RPMI7951 (cell line): ENCODE measurements around the gene WDR76. TPM values are rescaled to one million over a fixed set of nuclear protein-coding genes. Genes with fewer than 3 reads are reported as not detected.
"Not testable (repeated sequence)": the region's sequence is repeated elsewhere in the genome, so short reads cannot be mapped to it uniquely, and the experiment has no call there.

Experiments used
- DNase-seq: peaks from one replicate; pipeline ENCODE4 v3.0.0-alpha.2; 2012; ENCODE audit warnings: low read depth
- total RNA-seq: library from RNA; depleted of rRNA; stranded (reverse); fragments of >200 nt; shearing (Covaris generic); gene quantifications from 2 replicates; pipeline ENCODE4 v1.2.3, GENCODE V29; 2014

WDR76 gene
- total RNA-seq, 1 experiment from 2014 or later: 58.3 TPM

DNA sequence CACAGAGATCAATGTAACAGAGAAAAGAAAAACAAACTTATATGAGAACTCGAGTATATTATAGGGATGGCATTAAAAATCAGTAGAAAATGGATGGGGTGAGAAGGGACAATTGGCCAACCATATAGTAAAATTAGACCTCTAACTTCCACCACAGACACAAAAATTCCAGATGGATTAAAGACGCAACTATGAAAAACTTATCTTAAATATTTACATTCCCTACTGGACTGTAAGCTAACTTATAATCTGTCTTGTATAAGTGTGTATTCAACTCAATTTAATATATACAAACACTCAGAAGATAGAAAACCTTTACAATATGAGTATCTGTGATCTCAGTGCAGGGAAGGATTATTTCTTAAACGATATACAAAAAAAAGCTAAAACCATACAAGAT, 5.3 kb upstream of the WDR76 start:
- DNase-seq: no peak

DNA sequence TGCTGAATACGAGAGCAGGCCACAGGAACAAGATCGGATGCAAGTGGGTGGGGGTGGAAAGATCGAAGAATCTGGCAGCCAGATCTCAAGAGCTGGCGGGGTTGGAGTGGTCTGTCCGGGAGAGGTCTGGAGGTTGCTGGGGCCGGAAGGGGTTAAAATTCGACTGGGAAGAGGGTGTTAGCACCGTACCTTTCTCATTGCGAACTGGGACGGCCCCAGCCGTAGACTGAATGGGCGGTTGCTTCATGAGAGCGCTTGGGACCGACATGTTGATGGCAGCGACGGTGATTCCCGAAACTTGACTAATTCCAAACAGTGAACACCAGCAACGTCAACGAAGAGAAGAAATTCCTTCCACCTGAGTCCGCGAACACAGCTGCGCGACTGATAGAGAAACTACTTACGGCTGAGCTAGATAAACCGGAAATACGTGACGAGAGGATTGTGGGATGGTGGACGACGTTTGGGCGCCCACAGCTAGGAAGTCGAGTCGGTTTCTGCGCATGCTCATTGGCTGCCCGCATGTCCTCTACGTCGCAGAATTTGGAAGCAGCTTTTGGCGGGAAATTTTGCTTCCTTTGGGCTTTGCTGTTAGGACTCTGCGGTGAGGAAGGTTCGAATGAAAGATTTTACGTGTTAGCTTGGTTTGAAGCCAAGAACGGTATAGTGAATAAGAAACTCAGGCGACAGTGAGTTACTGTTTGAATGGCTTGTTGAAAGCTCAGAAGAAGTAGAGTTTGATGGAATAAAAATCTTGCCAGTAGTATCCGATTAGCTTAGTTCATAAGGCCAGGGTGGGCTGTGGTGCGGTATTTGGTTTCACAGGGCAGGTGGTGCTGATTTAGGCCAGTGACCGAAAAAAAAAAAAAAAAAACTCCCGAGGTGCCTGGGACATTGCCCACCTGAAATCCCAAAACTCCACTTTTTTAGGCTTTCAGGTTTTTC, 2.2 kb upstream of the WDR76 start, which contains the start of gene MFAP1:
MFAP1 (minus strand) TSS at position 389 of the 945 bp plus-strand sequence; CDS start at position 268, 121 bp downstream.
- DNase-seq: peak; percentile 98

DNA sequence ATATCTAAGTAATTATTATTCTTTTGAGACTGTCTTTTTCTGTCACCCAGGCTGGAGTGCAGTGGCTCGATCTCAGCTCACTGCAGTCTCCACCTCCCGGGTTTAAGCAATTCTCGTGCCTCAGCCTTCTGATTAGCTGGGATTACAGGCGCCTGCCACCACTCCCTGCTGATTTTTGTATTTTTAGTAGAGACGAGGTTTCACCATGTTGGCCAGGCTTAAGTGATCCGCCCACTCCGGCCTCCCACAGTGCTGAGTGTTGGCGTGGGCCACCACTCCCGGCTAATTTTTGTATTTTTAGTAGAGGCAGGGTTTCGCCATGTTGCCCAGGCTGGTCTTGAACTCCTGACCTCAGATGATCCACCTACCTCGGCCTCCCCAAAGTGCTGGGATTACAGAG, 1.5 kb upstream of the WDR76 start:
- DNase-seq: not testable (repeated sequence)

DNA sequence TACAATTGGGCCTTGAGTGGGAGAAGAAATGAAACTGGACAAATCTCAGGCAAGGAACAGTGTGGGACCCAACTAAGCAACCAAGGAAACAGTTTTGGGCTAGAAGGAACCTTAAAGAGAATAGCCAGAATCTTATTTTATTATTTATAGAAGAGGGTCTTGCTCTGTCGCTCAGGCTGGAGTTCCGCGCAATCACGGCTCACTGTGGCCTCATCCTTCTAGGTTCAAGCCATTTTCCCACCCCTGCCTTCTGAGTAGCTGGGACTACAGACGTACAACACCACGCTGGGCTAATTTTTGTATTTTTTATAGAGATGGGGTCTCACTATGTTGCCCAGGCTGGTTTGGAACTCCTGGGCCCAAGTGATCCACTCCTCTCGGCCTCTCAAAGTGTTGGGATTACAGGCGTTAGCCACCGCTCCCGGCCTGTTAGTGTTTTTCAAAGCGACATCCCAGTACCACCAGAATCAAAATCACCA, 734 bp upstream of the WDR76 start:
- no peak for DNase-seq

DNA sequence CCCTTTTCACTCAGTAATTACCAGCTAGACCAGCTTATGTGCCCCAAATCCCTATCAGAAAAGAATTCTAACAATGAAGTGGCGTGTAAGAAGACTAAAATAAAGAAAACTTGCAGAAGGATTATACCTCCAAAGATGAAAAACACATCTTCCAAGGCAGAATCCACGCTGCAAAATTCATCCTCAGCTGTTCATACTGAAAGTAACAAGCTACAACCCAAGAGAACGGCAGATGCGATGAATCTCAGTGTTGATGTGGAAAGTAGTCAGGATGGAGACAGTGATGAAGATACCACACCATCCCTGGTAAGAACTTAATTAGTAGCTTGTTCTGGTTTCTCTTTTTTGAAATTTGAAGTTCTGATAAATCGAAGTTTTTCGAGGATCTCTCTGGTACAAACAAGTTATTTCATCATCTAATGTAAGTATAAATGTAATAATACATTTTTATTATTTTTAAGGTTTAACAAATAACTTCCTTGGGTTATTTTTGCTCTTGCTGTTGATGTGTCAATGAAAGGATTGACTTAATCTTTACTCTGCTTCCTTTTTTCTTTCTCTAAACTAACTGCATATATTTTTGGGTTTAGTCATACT, 1.4 kb downstream of the WDR76 start:
- DNase-seq: peak; percentile 42

DNA sequence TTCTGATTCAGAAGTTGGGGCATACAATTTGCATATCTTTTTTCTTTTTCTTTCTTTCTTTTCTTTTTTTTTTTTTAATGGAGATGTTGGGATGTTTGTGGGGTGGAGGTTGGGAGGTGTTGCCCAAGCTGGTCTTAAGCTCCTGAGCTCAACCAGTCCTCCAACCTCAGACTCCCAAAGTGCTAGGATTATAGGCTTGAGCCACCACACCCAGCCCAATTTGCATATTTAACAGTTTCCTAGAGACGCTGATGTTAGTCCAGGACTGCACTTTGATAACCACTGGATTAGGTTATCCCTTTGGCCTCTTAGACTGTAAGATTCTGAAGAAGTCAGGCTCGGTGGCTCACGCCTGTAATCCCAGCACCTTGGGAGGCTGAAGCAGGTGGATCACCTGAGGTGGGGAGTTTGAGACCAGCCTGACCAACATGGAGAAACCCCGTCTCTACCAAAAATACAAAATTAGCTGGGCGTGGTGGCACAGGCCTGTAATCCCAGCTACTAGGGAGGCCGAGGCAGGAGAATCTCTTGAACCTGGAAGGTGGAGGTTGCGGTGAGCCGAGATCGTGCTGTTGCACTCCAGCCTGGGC, 3.2 kb downstream of the WDR76 start:
- not testable (repeated sequence) for DNase-seq

DNA sequence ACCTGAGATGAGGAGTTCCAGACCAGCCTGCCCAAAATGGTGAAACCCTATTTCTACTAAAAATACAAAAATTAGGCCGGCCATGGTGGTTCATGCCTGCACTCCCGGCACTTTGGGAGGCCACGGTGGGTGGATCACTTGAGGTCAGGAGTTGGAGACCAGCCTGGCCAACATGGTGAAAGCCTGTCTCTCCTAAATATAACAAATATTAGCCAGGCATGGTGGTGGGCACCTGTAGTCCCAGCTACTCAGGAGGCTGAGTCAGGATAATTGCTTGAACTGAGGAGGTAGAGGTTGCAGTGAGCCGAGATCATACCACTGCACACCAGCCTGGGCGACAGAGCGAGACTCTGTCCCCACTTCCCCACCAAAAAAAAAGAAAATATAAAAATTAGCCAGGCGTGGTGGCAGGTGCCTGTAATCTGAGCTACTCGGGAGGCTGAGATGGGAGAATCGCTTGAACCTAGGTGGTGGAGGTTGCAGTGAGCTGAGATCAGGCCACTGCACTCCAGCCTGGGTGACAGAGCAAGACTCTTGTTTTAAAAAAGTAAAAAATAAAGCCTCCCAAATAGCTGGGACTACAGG, 4.0 kb downstream of the WDR76 start:
- DNase-seq: not testable (repeated sequence)

DNA sequence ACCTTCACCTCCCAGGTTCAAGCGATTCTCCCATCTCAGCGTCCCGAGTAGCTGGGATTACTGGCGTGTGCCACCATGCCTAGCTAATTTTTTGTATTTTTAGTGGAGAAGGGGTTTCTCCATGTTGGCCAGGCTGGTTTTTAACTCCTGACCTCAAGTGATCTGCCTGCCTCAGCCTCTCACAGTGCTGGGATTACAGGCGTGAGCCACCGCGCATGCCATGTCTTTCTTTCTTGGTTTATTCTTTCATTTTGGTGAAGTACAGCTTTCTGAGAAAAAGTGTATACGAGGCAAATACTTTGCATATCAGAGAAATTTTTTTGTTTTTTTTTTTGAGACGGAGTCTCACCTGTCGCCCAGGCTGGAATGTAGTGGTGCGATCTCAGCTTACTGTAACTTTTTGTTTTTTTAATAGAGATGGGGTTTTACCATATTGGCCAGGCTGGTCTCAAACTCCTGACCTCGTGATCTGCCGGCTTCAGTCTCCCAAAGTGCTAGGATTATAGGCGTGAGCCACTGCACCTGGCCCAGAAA, 4.8 kb downstream of the WDR76 start:
- not testable (repeated sequence) for DNase-seq

DNA sequence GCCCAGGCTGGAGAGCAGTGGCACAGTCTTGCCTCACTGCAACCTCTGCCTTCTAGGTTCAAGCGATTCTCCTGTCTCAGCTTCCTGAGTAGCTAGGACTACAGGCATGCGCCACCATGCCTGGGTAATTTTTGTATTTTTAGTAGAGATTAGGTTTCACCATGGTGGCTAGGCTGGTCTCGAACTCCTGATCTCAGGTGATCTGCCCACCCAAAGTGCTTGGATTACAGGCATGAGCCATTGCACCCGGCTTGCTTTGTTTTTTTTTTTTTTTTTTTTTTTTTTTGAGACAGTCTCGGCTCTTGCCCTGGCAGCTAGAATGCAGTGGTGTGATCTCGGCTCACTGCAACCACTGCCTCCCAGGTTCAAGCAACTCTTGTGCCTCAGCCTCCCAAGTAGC, 5.7 kb downstream of the WDR76 start:
- DNase-seq: not testable (repeated sequence)

DNA sequence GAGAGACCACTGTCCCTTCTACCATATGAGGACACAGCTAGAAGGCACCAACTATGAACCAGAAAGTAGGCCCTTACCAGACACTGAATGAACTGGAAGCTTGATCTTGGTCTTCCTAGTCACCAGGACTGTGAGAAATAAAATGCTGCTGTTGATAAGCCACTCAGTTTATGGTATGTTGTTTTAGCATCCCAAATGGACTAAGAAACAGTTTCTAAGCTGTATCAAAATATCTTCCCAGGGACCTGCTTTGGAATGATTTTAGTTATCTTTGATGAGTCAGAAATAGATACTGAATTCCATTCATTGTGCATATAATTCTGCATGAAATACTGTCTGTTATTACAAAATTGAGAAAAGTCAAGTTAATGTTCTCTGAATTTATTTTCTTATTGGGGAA, 18.6 kb downstream of the WDR76 start:
- DNase-seq: no peak

DNA sequence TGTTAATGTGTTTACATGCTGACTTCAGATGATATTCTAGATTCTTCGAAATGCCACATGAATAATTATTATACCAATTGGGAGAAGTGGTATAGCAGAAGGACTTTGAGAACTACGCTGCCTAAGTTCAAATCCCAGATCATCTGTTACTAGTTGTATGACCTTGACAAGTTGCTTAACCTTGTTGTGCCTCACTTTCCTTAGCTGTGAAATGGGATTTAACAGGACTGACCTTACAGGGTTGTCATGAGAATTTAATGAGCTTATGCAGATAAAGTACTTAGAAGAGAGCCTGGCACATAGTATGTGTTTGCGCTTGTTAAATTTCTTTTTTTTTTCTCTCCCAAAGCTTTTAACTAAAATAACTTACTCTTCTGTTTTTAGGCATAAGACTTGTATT, 24.4 kb downstream of the WDR76 start:
- DNase-seq: no peak

DNA sequence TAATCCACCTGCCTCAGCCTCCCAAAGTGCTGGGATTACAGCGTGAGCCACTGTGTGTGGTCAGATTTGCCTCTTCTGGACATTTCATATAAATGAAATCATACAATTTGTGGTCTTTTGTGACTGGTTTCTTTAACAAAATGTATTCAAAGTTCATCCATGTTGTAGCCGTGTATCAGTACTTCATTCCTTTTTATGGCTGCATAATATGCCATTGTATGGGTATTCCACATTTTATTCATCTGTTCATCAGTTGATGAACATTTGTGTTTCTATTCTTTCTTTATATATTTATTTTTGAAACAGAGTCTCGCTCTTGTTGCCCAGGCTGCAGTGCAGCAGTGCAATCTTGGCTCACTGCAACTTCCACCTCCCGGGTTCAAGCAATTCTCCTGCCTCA, 25.8 kb downstream of the WDR76 start:
- DNase-seq: no peak

DNA sequence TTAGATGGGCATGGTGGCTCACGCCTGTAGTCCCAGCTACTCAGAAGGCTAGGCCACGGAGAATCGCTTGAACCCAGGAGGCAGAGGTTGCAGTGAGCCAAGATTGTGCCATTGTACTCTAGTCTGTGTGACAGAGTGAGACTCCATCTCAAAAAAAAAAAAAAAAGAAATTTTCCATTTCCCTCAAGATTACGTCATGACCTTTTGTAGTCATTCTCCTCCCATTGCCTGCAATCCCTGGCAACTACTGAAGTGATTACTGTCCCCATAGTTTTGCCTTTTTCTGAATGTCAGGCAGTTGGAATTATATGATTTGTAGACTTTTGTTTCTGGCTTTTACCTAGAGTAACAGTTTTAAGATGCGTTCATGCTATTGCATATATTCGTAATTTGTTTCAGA, 28.0 kb downstream of the WDR76 start:
- DNase-seq: no peak

DNA sequence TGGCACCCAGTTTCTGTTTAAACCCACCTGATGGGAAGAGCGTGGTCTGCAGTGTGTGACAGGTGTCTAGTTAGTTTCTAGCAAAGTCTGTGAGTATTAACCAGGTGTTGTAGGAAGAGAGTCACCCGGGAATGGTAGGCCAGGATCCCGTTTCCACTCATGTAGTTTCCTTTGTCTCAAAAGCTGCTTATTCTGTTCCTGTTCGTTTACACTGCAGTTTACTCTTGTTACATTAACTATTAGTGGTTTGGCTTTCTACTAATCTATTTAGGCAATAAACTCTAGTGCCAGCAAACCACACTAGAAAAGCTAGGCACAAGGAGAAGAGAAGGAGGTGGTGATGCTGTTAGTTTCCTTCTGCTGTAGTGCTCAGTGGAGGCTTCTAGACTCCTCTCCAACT, 32.7 kb downstream of the WDR76 start:
- DNase-seq: no peak

DNA sequence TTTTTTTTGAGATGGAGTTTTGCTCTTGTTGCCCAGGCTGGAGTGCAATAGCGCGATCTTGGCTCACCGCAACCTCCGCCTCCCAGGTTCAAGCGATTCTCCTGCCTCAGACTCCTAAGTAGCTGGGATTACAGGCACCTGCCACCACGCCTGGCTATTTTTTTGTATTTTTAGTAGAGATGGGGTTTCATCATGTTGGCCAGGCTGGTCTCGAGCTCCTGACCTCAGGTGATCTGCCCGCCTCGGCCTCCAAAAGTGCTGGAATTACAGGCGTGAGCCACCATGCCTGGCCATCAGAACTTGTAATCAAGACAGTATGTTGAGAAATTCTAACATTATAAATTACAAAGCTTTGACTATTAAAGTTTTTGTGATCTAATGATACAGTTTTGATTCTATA, 39.8 kb downstream of the WDR76 start:
- DNase-seq: not testable (repeated sequence)

DNA sequence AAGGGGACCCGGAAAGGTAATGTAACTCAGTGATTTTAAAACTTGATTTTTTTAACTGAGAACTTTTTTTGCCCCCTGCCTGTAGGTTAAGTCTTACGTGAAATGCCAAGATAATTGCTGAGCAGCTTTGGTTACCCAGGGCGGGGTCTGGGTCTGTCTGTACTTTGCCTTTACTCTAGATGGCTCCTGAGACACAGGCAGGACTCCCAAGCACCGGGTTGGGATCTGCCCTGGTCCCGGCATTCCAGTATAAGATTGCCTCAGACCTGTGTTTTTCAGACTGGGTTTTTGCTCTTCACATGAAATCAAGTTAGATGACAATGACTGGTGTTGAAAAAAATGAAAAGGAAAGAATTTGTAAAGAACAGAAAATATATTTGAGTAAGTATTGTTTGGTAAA, 40.3 kb downstream of the WDR76 start:
- DNase-seq: no peak

DNA sequence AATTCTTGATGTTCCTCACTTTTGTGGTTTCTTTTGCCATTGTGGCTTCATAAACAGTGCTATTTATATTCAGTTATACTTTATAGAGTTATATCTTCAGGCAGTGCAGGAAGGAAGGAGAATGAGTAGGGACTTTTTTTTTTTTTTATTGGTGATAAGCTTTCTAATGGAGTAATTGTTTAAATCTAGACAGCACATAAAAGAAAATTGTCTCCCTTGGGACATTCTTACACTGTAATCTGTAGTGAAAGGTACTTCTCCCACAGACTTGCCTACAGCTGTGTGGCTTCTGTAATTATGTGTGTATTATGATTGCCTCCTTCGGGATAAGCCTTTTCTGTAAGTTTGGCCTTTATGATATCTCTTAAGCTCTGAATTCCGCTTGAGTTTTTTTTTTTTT, 41.6 kb downstream of the WDR76 start:
- DNase-seq: no peak

DNA sequence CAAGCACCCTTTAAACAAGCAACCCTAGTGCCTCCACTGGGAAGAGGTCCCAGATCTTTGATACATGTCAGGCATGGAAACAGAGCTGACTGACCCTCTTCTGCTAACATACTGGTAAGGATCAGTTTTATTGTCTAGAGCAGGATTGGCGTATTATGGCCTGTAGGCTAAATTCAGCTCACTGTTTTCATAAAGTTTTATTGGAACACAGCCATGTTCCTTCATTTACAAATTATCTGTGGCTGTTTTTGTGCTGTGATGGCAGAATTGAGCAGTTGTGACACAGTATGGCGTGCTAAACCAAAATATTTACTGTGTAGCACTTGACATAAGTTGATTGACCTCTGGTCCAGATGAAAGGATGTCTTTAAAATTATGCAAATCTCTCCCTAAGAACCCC, 45.0 kb downstream of the WDR76 start:
- DNase-seq: no peak

DNA sequence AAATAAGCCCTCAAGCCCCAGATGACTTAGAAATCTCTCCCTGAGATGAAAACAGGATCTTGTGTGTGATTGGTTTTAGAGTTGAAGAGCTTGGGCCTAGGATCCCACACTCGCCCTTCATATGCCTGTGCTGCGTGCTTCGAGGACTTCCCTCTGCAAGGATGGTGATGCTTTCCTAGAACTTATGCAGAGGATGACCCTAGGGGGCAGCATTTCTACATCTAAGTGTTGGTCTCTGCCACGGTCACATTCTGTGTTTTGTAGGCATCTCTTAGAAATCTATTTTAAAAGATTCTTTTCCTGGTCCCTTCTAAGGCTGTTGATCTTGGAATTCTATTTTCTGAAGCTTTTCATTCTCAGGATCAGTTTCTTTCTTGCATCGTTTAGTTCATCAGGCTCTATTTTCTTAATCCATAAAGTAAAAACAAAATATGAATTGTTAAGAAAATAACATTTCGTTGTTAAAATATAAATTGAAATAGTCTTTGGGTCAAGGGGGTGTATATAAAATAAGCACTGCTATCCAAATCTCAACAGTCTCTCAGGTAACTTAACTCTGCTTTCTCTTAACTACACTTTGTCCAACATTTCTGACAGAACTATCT, 45.7 kb downstream of the WDR76 start:
- peak; percentile 64 for DNase-seq

DNA sequence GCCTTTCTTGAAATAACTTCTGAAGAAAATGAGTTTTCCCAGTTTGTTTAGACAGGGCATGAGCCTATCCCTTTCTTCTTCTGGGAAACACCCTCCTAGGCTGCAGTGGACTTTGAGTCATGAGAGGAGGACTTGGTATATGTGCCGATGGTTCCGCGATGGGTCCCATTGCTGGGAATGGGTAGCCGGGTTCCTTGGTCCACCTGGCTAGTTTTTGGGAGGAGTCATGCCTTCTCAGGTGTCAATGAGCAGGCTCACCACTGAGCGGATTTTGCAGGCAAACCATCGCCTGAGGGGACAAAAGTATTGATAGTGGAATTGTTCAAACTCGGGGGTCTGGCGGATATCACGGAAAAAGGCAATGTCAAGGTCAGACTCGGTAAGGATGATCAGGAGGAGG, 46.8 kb downstream of the WDR76 start:
- DNase-seq: no peak

DNA sequence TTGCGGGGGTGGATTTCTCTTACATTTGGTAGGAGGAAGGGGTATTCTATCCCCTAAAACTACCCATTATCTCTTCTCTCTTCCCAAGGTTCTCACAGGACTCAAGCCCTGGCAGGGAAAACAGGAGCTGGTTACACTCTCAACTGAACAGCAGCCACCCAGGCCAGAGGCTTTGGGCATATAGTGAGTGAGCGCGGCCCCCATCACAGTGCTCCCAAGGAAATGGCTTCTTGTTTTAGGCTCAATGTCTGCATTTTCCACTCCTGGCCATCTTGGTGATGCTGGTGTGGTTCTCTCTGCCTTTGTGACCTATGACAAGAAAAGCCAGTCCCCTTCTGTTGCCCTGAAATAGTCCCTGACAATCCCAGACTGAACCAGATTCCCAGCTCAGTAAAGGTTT, 50.1 kb downstream of the WDR76 start:
- DNase-seq: no peak

DNA sequence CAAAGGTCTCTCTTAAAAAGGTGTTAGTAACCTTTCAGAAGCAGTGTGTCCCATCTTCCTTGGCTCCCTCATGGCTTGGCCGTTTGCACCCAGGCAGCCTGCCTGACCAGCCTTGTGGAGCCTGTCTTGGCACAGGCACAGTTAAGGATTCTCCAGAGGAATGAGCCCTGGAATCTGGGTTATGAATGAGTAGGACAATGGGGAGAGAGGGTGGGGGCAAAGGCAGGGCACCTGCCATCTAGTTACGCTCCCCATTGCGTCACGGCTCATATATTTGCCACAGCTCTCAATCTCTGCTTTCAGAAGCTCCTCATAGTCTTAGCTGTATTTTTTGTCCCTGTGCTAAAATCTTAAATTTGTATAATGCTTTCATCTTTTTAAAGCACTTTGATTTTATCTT, 50.6 kb downstream of the WDR76 start:
- DNase-seq: no peak
